ENCODE results near the gene ZNF563.

The ZNF563 gene

GRCh38 chr19:12294249-12295158 is 38.9 kb downstream of the ZNF563 start, which contains the start of gene ZNF44:
Gene ZNF44 (minus strand): TSS chr19:12294883. CDS start chr19:12294694, 189 bp downstream.
- DNase-seq = peak; percentile 87 to 94

- DNase-seq = no peak
Measured at GRCh38 chr19:12293777-12294248, 39.6 kb downstream of the ZNF563 start.

DNA sequence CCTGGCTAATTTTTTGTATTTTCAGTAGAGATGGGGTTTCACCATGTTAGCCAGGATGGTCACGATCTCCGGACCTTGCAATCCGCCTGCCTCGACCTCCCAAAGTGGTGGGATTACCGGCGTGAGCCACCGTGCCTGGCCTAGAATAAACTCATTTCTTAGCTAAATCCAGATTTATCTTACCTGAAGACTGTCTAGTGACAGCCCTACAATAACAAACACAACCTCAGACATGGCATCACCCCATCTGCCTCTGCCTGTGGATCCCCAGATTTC is 43.7 kb downstream of the ZNF563 start:
- no peak for DNase-seq

DNA sequence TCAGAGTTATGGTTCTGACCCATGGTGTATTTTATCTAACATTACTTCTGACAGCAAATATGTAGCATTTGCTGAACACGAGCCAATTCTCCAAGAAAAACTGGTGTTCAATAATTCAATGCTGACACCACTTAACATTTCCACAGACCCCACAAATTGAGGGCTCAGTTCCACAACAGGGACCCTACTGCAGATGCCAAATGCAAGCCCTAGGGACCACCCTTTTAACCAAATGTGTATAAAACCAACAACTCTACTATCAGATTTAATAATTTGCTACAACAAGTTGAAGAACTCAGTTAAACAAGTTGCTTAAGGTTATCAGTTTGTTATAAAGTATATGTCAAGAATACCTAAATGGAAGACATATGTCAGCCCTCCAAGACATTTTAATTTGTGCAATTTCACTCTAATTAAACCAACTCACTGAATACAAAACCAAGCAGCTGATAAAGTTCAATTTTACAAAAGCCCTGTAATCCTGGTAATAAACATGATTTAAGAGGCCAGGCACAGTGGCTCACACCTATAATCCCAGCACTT is 45.4 kb downstream of the ZNF563 start:
- no peak for DNase-seq

GRCh38 chr19:12284631-12285030 is 48.8 kb downstream of the ZNF563 start:
- DNase-seq = no peak

DNA sequence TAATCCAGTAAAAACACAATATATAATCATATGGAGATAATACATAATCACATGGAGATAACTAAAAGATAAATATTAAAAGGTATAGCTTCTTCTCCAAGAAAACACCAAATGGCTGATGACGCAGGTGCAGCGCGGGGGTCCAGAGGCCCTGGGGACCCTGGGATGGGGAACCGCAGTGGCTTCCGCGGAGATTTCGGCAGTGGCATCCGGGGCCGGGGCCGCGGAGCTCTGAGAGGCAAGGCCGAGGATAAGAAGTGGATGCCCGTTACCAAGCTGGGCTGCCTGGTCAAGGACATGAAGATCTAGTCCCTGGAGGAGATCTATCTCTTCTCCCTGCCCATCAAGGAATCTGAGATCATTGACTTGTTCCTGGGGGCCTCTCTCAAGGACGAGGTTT is 49.2 kb downstream of the ZNF563 start:
- no peak for DNase-seq

- no peak for DNase-seq
Measured at GRCh38 chr19:12278713-12279112, 54.7 kb downstream of the ZNF563 start.

DNA sequence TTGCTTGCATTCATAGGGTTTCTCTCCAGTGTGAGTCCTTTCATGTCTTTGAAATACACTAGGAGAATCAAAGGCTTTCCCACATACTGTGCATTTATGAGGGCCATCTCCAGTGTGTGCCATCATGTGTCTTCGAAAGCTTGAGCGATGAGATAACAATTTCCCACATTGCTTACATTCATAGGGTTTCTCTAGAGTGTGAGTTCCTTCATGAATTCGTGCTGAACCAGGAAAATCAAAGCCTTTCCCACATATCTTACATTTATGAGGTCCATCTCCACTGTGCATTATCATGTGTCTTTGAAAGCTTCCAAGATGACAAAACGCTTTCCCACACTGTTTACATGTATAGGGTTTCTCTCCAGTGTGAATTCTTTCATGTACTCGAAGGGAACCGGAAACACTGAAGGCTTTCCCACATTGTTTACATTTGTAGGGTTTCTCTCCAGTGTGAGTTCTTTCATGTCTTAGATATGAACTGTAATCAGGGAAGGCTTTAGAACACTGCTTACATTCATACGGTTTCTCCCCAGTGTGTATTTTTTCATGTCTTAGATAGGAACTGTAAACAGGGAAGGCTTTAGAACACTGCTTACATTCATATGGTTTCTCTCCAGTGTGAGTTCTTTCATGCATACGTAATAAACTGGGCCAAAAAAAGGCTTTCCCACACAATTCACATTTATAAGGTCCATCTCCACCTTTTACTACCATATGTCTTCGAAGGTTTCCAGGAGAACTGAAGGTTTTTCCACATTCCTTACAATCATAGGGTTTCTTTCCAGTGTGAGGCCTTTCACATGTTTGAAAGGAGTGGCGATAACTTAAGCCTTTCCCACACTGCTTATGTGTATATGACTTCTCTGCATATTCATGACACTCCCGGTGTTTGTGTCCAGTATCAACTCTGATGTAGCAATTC is 60.2 kb downstream of the ZNF563 start:
- DNase-seq = no peak

GRCh38 chr19:12272386-12272785 is 61.0 kb downstream of the ZNF563 start:
- DNase-seq = no peak

DNA sequence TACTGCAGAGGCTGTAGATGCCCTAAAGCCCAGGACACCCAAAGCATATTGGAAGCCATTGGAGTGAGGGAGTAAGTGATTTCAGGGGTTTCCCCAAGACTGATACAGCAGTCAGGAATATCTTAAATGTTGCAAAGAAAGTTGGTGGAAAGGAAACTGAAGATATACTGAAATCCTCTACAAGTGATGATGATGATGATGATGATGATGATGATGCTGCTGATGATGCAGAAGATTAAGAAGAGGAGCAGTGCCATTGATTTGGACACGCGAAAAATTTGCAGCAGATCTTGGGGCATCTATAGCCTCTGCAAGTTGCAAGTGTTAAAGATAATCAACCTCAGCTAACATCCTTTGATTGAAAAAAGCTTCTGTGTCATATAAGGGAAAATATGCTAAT is 62.6 kb downstream of the ZNF563 start:
- no peak for DNase-seq

Measured in cerebellar nuclear complex (tissue), 1 donor.